Breast epithelium (tissue), 4 donors: ENCODE results near the gene MALRD1. TPM values are rescaled to one million over a fixed set of nuclear protein-coding genes. Genes with fewer than 3 reads are reported as not detected.

Experiments used
- DNase-seq, 2 donors: peaks; one replicate each; pipeline ENCODE4 v3.0.0-alpha.2; 2019; ENCODE audit warnings: low spot score in 2 of 2
- H3K27ac ChIP-seq, 2 donors: fragments of 200-600 bp; sonication (generic) in 1 of 2; one replicate each; pipeline ENCODE4 v1.5.1; 2016 to 2019; ENCODE audit warnings: mild to moderate bottlenecking in 1 of 2
- H3K27me3 ChIP-seq, 2 donors: fragments of 200-600 bp; sonication (generic) in 1 of 2; one replicate each; pipeline versions ENCODE4 v1.5.1 to v1.6.0; 2017 to 2019; ENCODE audit warnings: control low read depth in 1 of 2, mild to moderate bottlenecking in 1 of 2
- H3K36me3 ChIP-seq: fragments of 200-600 bp; one replicate; pipeline ENCODE4 v1.5.1; 2019
- H3K4me1 ChIP-seq, 2 donors: fragments of 200-600 bp; sonication (generic); one replicate each; pipeline ENCODE4 v1.5.1; 2016 to 2019; ENCODE audit warnings: control low read depth in 1 of 2
- H3K4me3 ChIP-seq, 3 donors: fragments of 200-600 bp; sonication (generic); 1 replicate in 2 of 3; 2 replicates in 1 of 3; pipeline ENCODE4 v1.5.1; 2016 to 2019; ENCODE audit warnings: mild to moderate bottlenecking in 3 of 3, moderate library complexity in 2 of 3
- H3K9me3 ChIP-seq, 2 donors: fragments of 200-600 bp; sonication (generic) in 1 of 2; one replicate each; pipeline ENCODE4 v1.5.1; 2016 to 2019; ENCODE audit warnings: control low read depth in 1 of 2
- POLR2A ChIP-seq: fragments of 450-650 bp; IDR thresholded peaks from one replicate; pipeline ENCODE4 v1.6.1; 2016; ENCODE audit warnings: antibody characterized with exemption, mild to moderate bottlenecking, moderate library complexity
- POLR2AphosphoS5 ChIP-seq, 3 donors: sonication (generic); formaldehyde crosslinking; IDR thresholded peaks; one replicate each; pipeline ENCODE4 v1.6.1; 2017; ENCODE audit warnings: antibody characterized with exemption in 3 of 3
- intact Hi-C: fragments of 100-400 bp; cut with DNase I; formaldehyde crosslinking; loops from one replicate; pipeline ENCODE4 v1.15.1; 2023; ENCODE audit warnings: low total_unique reads
- total RNA-seq, 3 donors: library from RNA; depleted of rRNA; stranded (reverse); fragments of >200 nt; gene quantifications; one replicate each; pipeline ENCODE4 v1.1.0, GENCODE V29; 2016
- TF ChIP-seq, protein P1 (sequence below), 3 donors: fragments of 450-650 bp; IDR thresholded peaks; one replicate each; pipeline ENCODE4 v1.5.1; 2016 to 2017; ENCODE audit warnings: antibody characterized with exemption in 3 of 3, mild to moderate bottlenecking in 3 of 3, moderate library complexity in 3 of 3

Gene MALRD1
- total RNA-seq, 3 donors from 2014 or later: 0.96 to 8.6 (median 2.6) TPM

GRCh38 chr10:19652750-19653149 is 604.1 kb downstream of the MALRD1 start:
- no peak overlapping the region for H3K4me3 ChIP-seq
- no peak for TF ChIP-seq POLR2AphosphoS5 (IDR thresholded peaks at IDR 0.05)
- TF ChIP-seq, protein P1, sequence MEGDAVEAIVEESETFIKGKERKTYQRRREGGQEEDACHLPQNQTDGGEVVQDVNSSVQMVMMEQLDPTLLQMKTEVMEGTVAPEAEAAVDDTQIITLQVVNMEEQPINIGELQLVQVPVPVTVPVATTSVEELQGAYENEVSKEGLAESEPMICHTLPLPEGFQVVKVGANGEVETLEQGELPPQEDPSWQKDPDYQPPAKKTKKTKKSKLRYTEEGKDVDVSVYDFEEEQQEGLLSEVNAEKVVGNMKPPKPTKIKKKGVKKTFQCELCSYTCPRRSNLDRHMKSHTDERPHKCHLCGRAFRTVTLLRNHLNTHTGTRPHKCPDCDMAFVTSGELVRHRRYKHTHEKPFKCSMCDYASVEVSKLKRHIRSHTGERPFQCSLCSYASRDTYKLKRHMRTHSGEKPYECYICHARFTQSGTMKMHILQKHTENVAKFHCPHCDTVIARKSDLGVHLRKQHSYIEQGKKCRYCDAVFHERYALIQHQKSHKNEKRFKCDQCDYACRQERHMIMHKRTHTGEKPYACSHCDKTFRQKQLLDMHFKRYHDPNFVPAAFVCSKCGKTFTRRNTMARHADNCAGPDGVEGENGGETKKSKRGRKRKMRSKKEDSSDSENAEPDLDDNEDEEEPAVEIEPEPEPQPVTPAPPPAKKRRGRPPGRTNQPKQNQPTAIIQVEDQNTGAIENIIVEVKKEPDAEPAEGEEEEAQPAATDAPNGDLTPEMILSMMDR (IDR thresholded peaks at IDR 0.05): no peak
- no peak for TF ChIP-seq POLR2A
- intact Hi-C loops: loop anchor here (5.0 kb wide), 1 partner anchor 370 kb away; no protein-coding TSS in a partner anchor

GRCh38 chr10:19653931-19654330 is 605.3 kb downstream of the MALRD1 start:
- no peak for DNase-seq
- no peak overlapping the region for H3K27ac ChIP-seq

More at GRCh38 chr10:19652750-19653149, 604.1 kb downstream of the MALRD1 start:
- no peak overlapping the region for H3K27ac ChIP-seq
- H3K4me1 ChIP-seq: no peaks in the 10 kb centered on the region
- DNase-seq: no peak
- H3K36me3 ChIP-seq: no peaks in the 10 kb centered on the region
- no peaks in the 10 kb centered on the region for H3K27me3 ChIP-seq
- H3K9me3 ChIP-seq: peaks cover 0 to 5% of the 10 kb centered on the region in 2 donors

GRCh38 chr10:19654576-19654975 is 606.0 kb downstream of the MALRD1 start:
- H3K36me3 ChIP-seq: no peaks in the 10 kb centered on the region
- no peaks in the 10 kb centered on the region for H3K9me3 ChIP-seq
- H3K4me1 ChIP-seq: no peaks in the 10 kb centered on the region
- intact Hi-C loops: loop anchor here (5.0 kb wide), 1 partner anchor 368 kb away; no protein-coding TSS in a partner anchor
- no peaks in the 10 kb centered on the region for H3K27me3 ChIP-seq
- no peak overlapping the region for H3K4me3 ChIP-seq
- DNase-seq: no peak
- no peak overlapping the region for H3K27ac ChIP-seq
- TF ChIP-seq POLR2AphosphoS5 (IDR thresholded peaks at IDR 0.05) (no peak), POLR2A (no peak)
- TF ChIP-seq, protein P1 (IDR thresholded peaks at IDR 0.05): no peak

More at GRCh38 chr10:19653931-19654330, 605.3 kb downstream of the MALRD1 start:
- Histone ChIP-seq H3K9me3 (peaks cover 0 to 3% of the 10 kb centered on the region in 2 donors), H3K4me1 (no peaks in the 10 kb centered on the region), H3K4me3 (no peak overlapping the region), H3K27me3 (no peaks in the 10 kb centered on the region), H3K36me3 (no peaks in the 10 kb centered on the region)
- intact Hi-C loops: loop anchor here (5.0 kb wide), 1 partner anchor 368 kb away; no protein-coding TSS in a partner anchor
- TF ChIP-seq, protein P1 (IDR thresholded peaks at IDR 0.05): no peak
- no peak for TF ChIP-seq POLR2AphosphoS5 (IDR thresholded peaks at IDR 0.05)
- no peak for TF ChIP-seq POLR2A

- Histone ChIP-seq H3K9me3 (no peaks in the 10 kb centered on the region), H3K27me3 (no peaks in the 10 kb centered on the region), H3K27ac (no peak overlapping the region), H3K36me3 (no peaks in the 10 kb centered on the region), H3K4me1 (no peaks in the 10 kb centered on the region), H3K4me3 (no peak overlapping the region)
- TF ChIP-seq POLR2AphosphoS5 (IDR thresholded peaks at IDR 0.05): no peak
- intact Hi-C loops: no loop called here
- no peak for DNase-seq
Measured at GRCh38 chr10:19656420-19657042, 607.9 kb downstream of the MALRD1 start.

- no peak for DNase-seq
- Histone ChIP-seq H3K4me1 (no peaks in the 10 kb centered on the region), H3K9me3 (no peaks in the 10 kb centered on the region), H3K36me3 (no peaks in the 10 kb centered on the region), H3K4me3 (no peak overlapping the region), H3K27ac (no peak overlapping the region), H3K27me3 (no peaks in the 10 kb centered on the region)
- TF ChIP-seq POLR2A: no peak
- no peak for TF ChIP-seq POLR2AphosphoS5 (IDR thresholded peaks at IDR 0.05)
- TF ChIP-seq, protein P1 (IDR thresholded peaks at IDR 0.05): no peak
- intact Hi-C loops: no loop called here
Measured at GRCh38 chr10:19658131-19658530, 609.5 kb downstream of the MALRD1 start.
